ENCODE results near the gene SBF1.

Gene SBF1

GRCh38 chr22:50505276-50505775 is 30.5 kb upstream of the SBF1 start:
- Histone ChIP-seq H3K27ac (ENCODE audit: low read length) (no peak overlapping the region), H3K4me1 (ENCODE audit: control insufficient read depth, insufficient read depth, low read length) (peaks cover 26% of the 10 kb centered on the region), H3K27me3 (ENCODE audit: control insufficient read depth in 1 of 2, insufficient read depth in 2 of 2, low read length in 2 of 2) (no peaks in the 10 kb centered on the region), H3K9me3 (ENCODE audit: control insufficient read depth in 2 of 2, low read length in 2 of 2) (no peaks in the 10 kb centered on the region), H3K9ac (ENCODE audit: low read length in 2 of 2) (no peak overlapping the region), H3K36me3 (ENCODE audit: control insufficient read depth in 2 of 2, insufficient read depth in 2 of 2, low read length in 2 of 2) (peaks cover 14 to 22% of the 10 kb centered on the region in 2 donors), H3K4me3 (ENCODE audit: low read length in 2 of 2) (no peak overlapping the region)

GRCh38 chr22:50504369-50505211 is 29.8 kb upstream of the SBF1 start:
- H3K27me3 ChIP-seq (ENCODE audit: control insufficient read depth in 1 of 2, insufficient read depth in 2 of 2, low read length in 2 of 2) = no peaks in the 10 kb centered on the region
- H3K36me3 ChIP-seq (ENCODE audit: control insufficient read depth in 2 of 2, insufficient read depth in 2 of 2, low read length in 2 of 2) = peaks cover 14 to 22% of the 10 kb centered on the region in 2 donors
- no peak overlapping the region for H3K27ac ChIP-seq (ENCODE audit: low read length)
- peaks cover 26% of the 10 kb centered on the region for H3K4me1 ChIP-seq (ENCODE audit: control insufficient read depth, insufficient read depth, low read length)
- no peaks in the 10 kb centered on the region for H3K9me3 ChIP-seq (ENCODE audit: control insufficient read depth in 2 of 2, low read length in 2 of 2)
- no peak overlapping the region for H3K4me3 ChIP-seq (ENCODE audit: low read length in 2 of 2)
- H3K9ac ChIP-seq (ENCODE audit: low read length in 2 of 2) = no peak overlapping the region

- Histone ChIP-seq H3K36me3 (ENCODE audit: control insufficient read depth in 2 of 2, insufficient read depth in 2 of 2, low read length in 2 of 2) (peaks cover 14 to 22% of the 10 kb centered on the region in 2 donors), H3K27ac (ENCODE audit: low read length) (no peak overlapping the region), H3K4me3 (ENCODE audit: low read length in 2 of 2) (no peak overlapping the region), H3K9me3 (ENCODE audit: control insufficient read depth in 2 of 2, low read length in 2 of 2) (no peaks in the 10 kb centered on the region), H3K27me3 (ENCODE audit: control insufficient read depth in 1 of 2, insufficient read depth in 2 of 2, low read length in 2 of 2) (no peaks in the 10 kb centered on the region), H3K4me1 (ENCODE audit: control insufficient read depth, insufficient read depth, low read length) (peaks cover 18% of the 10 kb centered on the region), H3K9ac (ENCODE audit: low read length in 2 of 2) (no peak overlapping the region)
These were observed 28.8 kb upstream of the SBF1 start for GRCh38 chr22:50503475-50504145.

GRCh38 chr22:50502628-50503474 is 28.0 kb upstream of the SBF1 start:
- Histone ChIP-seq H3K9ac (ENCODE audit: low read length in 2 of 2) (no peak overlapping the region), H3K4me1 (ENCODE audit: control insufficient read depth, insufficient read depth, low read length) (peaks cover 18% of the 10 kb centered on the region), H3K36me3 (ENCODE audit: control insufficient read depth in 2 of 2, insufficient read depth in 2 of 2, low read length in 2 of 2) (peaks cover 14 to 22% of the 10 kb centered on the region in 2 donors), H3K4me3 (ENCODE audit: low read length in 2 of 2) (no peak overlapping the region), H3K27me3 (ENCODE audit: control insufficient read depth in 1 of 2, insufficient read depth in 2 of 2, low read length in 2 of 2) (no peaks in the 10 kb centered on the region), H3K27ac (ENCODE audit: low read length) (no peak overlapping the region), H3K9me3 (ENCODE audit: control insufficient read depth in 2 of 2, low read length in 2 of 2) (no peaks in the 10 kb centered on the region)

- Histone ChIP-seq H3K36me3 (ENCODE audit: control insufficient read depth in 2 of 2, insufficient read depth in 2 of 2, low read length in 2 of 2) (peaks cover 14 to 22% of the 10 kb centered on the region in 2 donors), H3K9ac (ENCODE audit: low read length in 2 of 2) (no peak overlapping the region), H3K4me1 (ENCODE audit: control insufficient read depth, insufficient read depth, low read length) (peaks cover 17% of the 10 kb centered on the region), H3K4me3 (ENCODE audit: low read length in 2 of 2) (no peak overlapping the region), H3K27ac (ENCODE audit: low read length) (no peak overlapping the region), H3K9me3 (ENCODE audit: control insufficient read depth in 2 of 2, low read length in 2 of 2) (no peaks in the 10 kb centered on the region), H3K27me3 (ENCODE audit: control insufficient read depth in 1 of 2, insufficient read depth in 2 of 2, low read length in 2 of 2) (no peaks in the 10 kb centered on the region)
These were observed 27.3 kb upstream of the SBF1 start for GRCh38 chr22:50502096-50502495.

GRCh38 chr22:50500452-50500851 is 25.6 kb upstream of the SBF1 start:
- H3K36me3 ChIP-seq (ENCODE audit: control insufficient read depth in 2 of 2, insufficient read depth in 2 of 2, low read length in 2 of 2) = peaks cover 8 to 18% of the 10 kb centered on the region in 2 donors
- H3K9me3 ChIP-seq (ENCODE audit: control insufficient read depth in 2 of 2, low read length in 2 of 2) = no peaks in the 10 kb centered on the region

GRCh38 chr22:50498322-50498890 is 23.6 kb upstream of the SBF1 start:
- Histone ChIP-seq H3K9me3 (ENCODE audit: control insufficient read depth in 2 of 2, low read length in 2 of 2) (no peaks in the 10 kb centered on the region), H3K27ac (ENCODE audit: low read length) (no peak overlapping the region), H3K27me3 (ENCODE audit: control insufficient read depth in 1 of 2, insufficient read depth in 2 of 2, low read length in 2 of 2) (no peaks in the 10 kb centered on the region), H3K36me3 (ENCODE audit: control insufficient read depth in 2 of 2, insufficient read depth in 2 of 2, low read length in 2 of 2) (peaks cover 2 to 12% of the 10 kb centered on the region in 2 donors), H3K9ac (ENCODE audit: low read length in 2 of 2) (no peak overlapping the region), H3K4me3 (ENCODE audit: low read length in 2 of 2) (no peak overlapping the region), H3K4me1 (ENCODE audit: control insufficient read depth, insufficient read depth, low read length) (no peaks in the 10 kb centered on the region)

More at GRCh38 chr22:50500452-50500851, 25.6 kb upstream of the SBF1 start:
- no peaks in the 10 kb centered on the region for H3K27me3 ChIP-seq (ENCODE audit: control insufficient read depth in 1 of 2, insufficient read depth in 2 of 2, low read length in 2 of 2)
- no peak overlapping the region for H3K4me3 ChIP-seq (ENCODE audit: low read length in 2 of 2)
- no peak overlapping the region for H3K9ac ChIP-seq (ENCODE audit: low read length in 2 of 2)
- H3K27ac ChIP-seq (ENCODE audit: low read length) = no peak overlapping the region
- peaks cover 4% of the 10 kb centered on the region for H3K4me1 ChIP-seq (ENCODE audit: control insufficient read depth, insufficient read depth, low read length)

- Histone ChIP-seq H3K9ac (ENCODE audit: low read length in 2 of 2) (no peak overlapping the region), H3K27ac (ENCODE audit: low read length) (no peak overlapping the region), H3K36me3 (ENCODE audit: control insufficient read depth in 2 of 2, insufficient read depth in 2 of 2, low read length in 2 of 2) (no peaks in the 10 kb centered on the region), H3K9me3 (ENCODE audit: control insufficient read depth in 2 of 2, low read length in 2 of 2) (no peaks in the 10 kb centered on the region), H3K27me3 (ENCODE audit: control insufficient read depth in 1 of 2, insufficient read depth in 2 of 2, low read length in 2 of 2) (no peaks in the 10 kb centered on the region), H3K4me1 (ENCODE audit: control insufficient read depth, insufficient read depth, low read length) (no peaks in the 10 kb centered on the region), H3K4me3 (ENCODE audit: low read length in 2 of 2) (no peak overlapping the region)
These were observed 22.3 kb upstream of the SBF1 start for GRCh38 chr22:50497093-50497492.

- no peaks in the 10 kb centered on the region for H3K9me3 ChIP-seq (ENCODE audit: control insufficient read depth in 2 of 2, low read length in 2 of 2)
- no peaks in the 10 kb centered on the region for H3K36me3 ChIP-seq (ENCODE audit: control insufficient read depth in 2 of 2, insufficient read depth in 2 of 2, low read length in 2 of 2)
- H3K4me1 ChIP-seq (ENCODE audit: control insufficient read depth, insufficient read depth, low read length) = no peaks in the 10 kb centered on the region
- no peak overlapping the region for H3K4me3 ChIP-seq (ENCODE audit: low read length in 2 of 2)
- H3K27me3 ChIP-seq (ENCODE audit: control insufficient read depth in 1 of 2, insufficient read depth in 2 of 2, low read length in 2 of 2) = peaks cover 5 to 9% of the 10 kb centered on the region in 2 donors
- no peak overlapping the region for H3K9ac ChIP-seq (ENCODE audit: low read length in 2 of 2)
- no peak overlapping the region for H3K27ac ChIP-seq (ENCODE audit: low read length)
These were observed 15.9 kb upstream of the SBF1 start for GRCh38 chr22:50490531-50491308.

Data from stomach smooth muscle (tissue), 2 donors.